AG08396 (cell line): Measurements from ENCODE around the gene ZNF84.

Experiments used
- DNase-seq: peaks from one replicate; pipeline ENCODE4 v3.0.0; 2012; ENCODE audit warnings: low spot score, mixed read lengths

The ZNF84 gene

DNA sequence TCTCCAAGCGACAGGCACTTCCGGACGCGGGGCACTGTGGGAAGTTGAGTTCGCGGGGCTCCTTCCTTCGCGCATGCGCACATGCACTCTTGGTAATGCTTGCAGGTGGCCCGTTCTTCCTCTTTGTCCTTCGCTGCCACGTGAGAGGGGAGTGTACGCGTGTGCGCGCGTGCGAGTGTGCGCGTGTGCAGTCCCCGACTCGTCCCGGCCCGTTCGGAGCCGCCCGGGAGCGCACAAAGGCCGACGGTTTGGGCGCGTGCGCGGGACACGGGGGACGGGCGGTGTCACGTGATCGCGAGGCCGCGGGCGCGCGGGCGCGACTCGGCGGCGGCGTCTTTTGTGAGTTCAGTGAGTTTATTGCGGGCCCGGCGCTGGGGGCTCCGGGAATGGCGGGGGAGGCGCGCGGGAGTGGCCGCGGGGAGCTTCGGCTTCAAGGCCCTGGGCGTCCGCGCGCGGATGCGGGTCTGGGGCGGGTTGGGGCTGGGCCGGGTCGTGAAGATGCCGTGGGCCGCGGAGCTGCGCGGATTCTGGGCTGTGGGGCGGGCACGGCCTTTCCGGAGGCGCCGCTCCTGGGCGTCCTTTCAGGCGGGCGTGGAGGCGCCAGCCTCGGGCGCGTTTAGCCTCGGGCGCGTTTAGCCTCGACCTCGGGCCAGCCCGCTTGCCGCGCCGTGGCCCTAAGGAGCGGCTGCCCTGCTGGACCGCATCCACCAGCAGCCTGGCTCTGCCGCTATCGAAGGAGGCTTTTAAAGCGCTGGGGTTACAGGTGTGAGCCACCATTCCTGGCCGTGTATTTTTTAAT, at the start of gene ZNF84:
ZNF84 (plus strand) TSS at position 303 of the 799 bp plus-strand sequence. CDS start 3,959 bp downstream, outside the sequence.
- peak; percentile 97 for DNase-seq

DNA sequence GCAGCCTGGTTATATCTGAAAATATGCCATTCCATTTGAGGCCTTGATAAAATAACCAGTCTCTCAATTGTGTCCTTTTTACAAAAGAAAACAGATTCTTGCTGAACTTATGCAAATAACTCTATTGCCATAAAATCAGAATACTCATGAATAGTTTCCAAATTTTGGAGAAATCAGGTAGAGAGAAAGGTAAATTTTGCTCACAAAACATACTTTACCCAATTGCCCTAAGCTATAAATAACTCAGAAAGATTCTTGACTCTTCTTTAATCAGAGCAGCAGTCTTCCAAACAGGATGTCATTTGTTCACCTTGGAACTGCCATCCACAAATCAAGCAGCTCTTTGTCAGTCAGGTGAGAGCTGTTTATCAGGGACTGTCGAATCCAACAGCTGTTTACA, 38.6 kb upstream of the ZNF84 start:
- DNase-seq, result no peak

DNA sequence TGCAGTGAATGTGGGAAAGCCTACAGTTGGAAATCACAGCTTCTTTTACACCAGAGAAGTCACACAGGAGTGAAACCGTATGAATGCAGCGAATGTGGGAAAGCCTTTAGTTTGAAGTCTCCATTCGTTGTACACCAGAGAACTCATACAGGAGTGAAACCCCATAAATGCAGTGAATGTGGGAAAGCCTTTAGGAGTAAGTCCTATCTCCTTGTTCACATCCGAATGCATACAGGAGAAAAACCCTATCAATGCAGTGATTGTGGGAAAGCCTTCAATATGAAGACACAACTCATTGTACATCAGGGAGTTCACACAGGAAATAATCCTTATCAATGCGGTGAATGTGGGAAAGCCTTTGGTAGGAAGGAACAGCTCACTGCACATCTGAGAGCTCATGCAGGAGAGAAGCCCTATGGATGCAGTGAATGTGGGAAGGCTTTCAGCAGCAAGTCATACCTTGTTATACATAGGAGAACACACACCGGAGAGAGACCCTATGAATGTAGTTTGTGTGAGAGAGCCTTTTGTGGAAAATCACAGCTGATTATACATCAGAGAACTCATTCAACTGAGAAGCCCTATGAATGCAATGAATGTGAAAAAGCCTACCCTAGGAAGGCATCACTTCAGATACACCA, 26.5 kb upstream of the ZNF84 start:
- DNase-seq, result no peak

DNA sequence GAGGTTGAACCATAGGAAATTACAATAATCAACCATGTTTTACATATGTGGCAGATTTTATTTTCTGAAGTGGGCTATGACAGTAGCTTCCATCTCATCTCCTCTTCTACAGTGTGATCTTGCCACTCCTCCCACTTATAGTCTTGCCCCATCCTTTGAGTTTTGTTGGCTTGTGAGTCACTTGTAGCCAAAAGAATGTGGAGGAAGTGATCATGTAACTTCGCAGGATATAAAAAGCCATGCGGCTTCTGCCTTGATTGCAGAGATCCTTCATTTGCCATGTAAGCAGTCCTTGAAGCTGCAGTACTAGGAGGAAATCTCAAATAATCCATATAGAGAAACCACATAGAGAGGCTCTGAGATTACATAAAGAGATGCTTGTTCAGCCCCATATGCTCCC, 13.7 kb upstream of the ZNF84 start:
- DNase-seq, result no peak

DNA sequence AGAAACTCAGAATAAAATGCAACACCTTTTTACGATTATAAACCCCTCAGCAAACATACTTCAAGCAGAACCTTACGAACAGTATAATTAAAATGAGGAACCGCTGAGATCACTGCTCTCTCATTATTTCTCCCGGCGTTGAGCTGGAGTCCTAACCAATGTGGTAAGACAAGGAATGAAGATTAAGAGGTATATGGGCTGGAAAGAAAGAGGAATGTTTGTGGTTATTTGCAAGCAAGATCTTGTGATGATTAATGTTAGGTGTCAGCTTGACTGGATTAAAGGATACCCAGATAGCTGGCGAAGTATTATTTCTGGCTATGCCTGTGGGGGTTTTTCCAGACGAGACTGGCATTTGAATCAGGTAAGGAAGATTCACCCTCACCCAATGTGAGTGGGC, 10.3 kb upstream of the ZNF84 start:
- DNase-seq, result no peak

DNA sequence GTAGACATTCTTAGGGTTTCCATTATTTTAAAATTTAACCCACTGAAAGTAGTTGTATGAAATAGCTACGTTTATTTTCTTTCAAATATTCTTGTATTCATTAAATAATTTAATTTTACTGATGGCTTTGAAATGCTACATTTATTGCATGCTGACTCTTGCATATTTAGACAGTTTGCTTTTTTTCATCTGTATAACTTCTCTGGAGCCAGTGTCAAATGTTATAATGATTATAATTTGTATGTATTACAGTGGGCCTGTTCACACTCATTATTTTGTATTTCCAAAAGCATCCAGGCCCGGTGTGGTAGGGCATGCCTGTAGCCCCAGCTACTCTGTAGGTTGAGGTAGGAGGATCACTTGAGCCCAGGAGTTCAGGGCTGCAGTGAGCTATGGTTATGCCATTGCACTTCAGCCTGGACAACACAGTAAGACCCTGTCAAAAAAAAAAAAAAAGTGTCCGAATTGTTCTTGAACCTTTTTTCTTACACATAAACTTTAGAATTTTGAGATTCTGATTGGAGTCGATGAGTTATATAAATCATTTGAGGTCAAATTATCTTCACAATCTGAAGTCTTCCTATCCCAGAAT, 905 bp downstream of the ZNF84 start:
- no peak for DNase-seq

DNA sequence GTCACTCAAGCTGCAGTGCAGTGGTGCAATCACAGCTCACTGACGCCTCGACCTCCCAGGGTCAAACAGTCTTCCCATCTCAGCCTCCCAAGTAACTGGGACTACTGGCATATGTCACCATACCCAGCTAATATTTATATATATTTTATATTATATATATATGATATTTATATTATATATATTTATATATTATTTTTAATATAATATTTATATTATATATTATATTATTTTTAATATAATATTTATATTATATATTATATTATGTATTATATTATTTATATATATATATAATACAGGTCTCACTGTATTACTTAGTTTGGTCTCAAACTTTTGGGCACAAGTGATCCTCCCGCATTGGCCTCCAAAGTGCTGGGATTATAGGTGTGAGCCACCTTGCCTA, 9.4 kb downstream of the ZNF84 start:
- DNase-seq, result no peak

DNA sequence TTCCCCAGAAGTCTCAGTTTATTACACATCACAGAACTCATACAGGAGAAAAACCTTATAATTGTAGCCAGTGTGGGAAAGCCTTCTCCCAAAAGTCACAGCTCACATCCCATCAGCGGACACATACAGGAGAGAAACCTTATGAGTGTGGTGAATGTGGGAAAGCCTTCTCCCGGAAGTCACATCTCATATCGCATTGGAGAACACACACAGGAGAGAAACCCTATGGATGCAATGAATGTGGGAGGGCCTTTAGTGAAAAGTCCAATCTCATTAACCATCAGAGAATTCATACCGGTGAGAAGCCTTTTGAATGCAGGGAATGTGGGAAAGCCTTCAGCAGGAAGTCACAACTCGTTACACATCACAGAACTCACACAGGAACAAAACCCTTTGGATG, 20.1 kb downstream of the ZNF84 start:
- DNase-seq, result no peak

DNA sequence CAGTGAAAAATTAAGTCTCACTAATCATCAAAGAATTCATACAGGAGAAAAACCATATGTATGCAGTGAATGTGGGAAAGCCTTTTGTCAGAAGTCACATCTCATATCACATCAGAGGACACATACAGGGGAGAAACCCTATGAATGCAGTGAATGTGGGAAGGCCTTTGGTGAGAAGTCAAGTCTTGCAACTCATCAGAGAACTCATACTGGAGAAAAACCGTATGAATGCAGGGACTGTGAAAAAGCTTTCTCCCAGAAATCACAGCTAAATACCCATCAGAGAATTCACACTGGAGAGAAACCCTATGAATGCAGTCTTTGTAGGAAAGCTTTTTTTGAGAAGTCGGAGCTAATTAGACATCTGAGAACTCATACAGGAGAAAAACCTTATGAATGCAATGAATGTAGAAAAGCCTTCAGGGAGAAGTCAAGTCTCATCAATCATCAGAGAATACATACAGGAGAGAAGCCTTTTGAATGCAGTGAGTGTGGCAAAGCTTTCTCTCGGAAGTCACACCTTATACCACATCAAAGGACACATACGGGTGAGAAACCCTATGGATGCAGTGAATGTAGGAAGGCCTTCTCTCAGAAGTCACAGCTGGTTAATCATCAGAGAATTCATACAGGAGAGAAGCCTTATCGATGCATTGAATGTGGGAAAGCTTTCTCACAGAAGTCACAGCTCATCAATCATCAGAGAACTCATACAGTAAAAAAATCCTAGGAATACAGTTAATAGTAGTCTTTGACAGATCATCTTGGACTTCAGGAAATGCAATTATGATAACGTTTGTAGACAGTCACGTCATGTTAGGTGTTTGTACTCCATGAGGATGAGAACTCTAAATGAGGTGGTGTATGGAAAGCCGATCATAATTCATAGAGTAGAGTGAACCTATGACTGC, 21.1 kb downstream of the ZNF84 start:
- no peak for DNase-seq

DNA sequence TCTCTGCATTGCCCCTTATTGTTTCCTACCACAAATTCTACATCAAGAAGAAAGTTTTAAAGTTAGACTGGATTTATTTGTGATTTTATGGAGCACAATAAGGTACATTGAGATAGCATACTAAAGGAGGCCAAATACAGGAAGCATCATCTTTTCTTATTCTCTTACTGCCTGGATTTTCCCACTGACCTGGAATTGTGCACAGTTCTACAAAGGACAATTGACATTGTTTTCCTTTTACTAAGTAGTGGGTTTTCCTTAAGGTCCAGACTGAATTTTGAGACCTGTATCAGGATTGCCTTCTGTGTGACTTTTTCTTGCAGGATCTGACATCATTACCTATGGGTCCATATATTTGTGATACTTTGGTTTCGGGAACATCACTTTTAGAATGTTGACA, 24.6 kb downstream of the ZNF84 start:
- DNase-seq, result no peak

DNA sequence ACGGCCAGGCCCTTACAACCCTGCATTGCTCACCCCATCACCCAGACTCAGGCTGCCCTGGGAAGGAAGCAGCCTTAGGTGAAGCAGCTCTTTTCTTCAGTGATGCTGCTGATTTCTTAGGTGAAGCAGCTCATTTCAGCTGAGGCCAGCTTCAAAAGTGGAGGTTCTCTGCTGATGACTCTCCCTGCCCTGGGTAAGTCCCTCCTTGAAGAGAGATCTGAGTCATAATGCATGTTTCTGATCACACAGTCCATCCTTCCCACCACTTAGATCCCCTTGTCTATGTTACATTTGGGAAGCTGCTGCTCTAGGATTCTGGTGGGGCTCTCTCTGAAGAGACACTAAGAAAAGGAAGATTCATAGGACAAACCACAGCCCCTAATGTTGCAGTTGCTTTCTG, 26.2 kb downstream of the ZNF84 start:
- DNase-seq, result no peak

DNA sequence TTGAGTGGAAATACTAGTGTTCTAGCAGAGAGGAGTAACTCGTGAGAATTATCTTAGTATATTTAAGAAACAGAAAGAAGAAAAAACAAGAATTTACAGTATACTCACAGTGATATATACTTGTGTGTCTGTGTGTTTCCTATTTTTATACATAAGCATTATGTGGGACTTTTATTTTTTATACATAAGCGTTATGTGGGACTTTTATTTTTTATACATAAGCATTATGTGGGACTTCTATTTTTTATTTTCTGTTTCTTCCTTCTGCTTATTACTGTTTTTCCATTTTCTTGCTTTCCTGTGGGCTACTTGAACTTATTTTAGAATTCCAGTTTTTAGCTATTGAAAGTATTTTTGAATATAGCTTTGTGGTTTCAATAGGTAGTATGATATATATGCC, 36.5 kb downstream of the ZNF84 start:
- DNase-seq, result no peak

DNA sequence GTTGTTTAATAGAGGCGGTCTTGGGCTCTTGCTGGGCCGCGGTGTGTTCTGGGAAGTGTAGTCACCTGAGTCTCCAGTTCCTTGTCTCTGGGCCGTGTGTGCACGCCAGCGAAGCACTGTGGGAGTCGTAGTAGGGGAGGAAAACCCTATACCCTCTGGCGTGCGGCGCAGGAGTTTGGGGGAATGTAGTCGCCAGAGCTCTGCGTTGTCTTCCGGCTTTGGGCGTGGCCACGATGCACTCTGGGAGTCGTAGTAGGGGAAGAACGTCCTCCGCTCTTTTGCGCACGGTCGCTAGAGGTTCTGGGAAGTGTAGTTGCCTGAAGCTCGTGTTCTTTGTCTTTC, 42.7 kb downstream of the ZNF84 start:
- peak; percentile 87 for DNase-seq

DNA sequence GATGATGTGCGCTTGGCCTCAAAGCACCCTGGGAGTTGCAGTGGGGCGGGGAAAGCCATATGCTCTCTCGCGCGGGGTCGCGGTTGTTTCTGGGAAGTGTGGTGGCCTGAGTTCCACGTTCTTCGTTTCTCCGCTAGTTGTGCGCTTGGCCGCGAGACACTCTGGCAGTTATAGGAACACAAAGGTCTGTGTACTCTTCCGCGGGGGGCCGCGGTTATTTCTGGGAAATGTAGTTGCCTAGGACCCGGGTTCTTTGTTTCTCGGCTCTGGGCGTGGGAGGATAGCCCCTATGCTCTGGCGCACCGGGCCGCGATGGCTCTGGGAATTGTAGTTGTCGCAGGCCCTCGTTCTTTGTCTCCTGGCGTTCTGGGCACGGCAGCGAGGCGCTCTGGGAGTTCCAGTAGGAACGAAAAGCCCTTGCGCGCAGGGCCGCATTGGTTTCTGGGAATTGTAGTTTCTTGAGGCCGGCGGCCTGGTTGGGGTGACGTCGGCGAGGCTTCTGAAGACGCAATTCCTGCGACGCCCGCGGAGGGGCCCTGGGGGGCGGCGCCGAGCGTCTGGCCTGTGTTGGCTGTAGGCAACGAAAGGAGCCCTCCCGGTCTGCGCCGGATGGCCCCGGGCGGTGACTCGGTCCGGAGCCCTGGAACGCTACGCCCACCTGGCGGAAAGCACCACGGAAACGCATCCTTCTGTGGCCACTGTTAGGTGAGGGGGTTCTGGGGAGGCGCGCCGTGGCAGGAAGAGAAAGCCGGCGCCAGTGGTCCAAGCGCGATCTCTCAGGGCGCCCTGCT, 43.3 kb downstream of the ZNF84 start, which contains the start of gene ZNF140:
ZNF140 (plus strand) TSS at position 556 of the 791 bp plus-strand sequence. CDS start 398 bp downstream, outside the sequence.
- DNase-seq, result peak; percentile 89

DNA sequence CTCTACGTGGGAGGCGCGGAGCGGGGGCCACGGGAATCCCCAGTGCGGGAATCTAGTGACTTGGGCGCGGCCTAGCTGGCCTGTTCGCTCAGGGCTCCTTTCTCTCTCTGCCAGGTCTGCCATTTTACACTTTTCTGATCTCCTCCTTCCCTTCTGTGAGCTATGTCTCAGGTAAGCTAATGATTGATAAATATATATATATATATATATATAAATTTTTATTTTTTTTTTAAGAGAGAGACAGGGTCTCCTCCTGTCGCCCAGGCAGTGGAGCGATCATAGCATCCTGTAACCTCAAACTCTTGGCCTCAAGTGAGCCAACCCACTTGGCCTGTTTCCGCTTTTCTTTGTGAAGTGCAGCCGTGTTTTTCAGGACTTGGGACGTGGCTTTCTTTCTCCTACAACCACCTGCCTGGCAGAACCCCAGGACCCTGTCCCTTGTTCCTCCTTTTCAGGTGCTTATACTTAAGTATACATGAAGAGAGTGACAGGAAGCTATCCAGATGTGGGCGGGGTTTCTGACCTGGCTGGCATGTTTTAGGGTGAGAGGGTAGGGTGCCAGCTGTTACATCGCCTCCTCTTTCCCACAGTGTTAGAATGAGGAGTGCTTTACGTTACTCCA, 44.0 kb downstream of the ZNF84 start:
- DNase-seq, result no peak

DNA sequence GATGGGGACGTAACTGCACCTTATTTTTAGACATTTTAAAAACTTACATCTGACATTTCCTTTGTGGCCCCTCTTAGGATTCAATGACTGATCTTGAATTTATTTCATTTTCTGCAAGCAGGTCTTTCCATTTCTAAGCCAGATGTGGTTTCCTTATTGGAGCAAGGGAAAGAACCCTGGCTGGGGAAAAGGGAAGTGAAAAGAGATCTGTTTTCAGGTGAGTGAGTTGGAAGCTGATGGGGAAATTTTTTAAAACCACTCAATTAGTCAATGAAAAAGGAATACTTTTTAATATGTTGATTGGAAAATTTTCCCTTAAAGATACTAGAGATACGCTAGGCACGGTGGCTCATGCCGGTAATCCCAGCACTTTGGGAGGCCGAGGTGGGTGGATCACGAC, 46.0 kb downstream of the ZNF84 start:
- DNase-seq, result no peak

DNA sequence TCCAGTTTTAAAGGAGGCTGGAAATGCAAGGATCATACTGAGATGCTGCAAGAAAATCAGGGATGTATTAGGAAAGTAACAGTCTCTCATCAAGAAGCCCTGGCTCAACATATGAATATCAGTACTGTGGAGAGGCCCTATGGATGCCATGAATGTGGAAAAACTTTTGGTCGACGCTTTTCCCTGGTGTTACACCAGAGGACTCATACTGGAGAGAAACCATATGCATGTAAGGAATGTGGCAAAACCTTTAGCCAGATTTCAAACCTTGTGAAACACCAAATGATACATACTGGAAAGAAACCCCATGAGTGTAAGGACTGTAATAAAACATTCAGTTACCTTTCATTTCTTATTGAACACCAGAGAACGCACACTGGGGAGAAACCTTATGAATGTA, 68.3 kb downstream of the ZNF84 start:
- no peak for DNase-seq

DNA sequence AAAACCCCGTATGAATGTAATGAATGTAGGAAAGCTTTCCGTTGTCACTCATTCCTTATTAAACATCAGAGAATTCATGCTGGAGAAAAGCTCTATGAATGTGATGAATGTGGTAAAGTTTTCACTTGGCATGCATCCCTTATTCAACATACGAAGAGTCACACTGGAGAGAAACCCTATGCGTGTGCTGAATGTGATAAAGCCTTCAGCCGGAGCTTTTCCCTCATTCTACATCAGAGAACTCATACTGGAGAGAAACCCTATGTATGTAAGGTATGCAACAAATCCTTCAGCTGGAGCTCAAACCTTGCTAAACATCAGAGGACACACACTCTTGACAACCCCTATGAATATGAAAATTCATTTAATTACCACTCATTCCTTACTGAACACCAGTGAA, 68.9 kb downstream of the ZNF84 start:
- no peak for DNase-seq

DNA sequence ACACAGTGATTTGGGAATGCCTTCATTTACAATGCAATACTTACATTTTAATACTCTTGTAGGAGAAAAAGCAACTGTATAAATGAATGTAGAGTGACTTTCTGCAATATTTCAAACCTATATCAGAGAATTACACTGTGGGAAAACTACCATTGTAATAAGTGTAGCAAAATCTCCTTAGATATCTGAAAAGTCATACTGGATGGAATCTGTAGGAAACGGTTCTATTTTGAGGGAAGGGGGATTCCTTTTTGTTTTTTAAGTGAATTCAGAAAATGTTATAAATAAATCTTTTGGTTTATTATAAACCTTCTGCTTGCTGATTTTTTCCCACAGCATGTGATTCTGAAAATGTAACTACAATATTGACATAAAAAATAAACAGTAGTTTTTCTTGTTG, 69.8 kb downstream of the ZNF84 start:
- DNase-seq, result no peak

DNA sequence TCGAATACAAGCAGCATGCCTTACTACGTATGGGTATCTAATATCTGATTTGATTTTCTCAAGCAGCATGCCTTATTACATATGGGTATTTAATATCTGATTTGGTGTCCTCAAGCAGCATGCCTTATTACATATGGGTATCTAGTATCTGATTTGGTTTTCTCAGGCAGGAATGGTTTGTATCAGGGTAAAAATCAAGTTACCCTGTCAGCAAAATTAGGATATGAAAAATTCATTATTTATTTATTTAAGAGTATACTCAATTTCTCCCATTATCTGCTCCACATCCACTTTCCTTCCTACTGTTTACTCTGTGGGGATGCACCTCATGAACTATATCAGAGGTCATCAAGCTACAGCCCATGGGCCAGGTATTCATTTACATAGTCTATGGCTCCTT, 70.8 kb downstream of the ZNF84 start:
- no peak for DNase-seq
